Fibroblast of skin of scalp (primary cell): ENCODE results near the gene MGAT4B.
"Not testable (repeated sequence)": the region's sequence is repeated elsewhere in the genome, so short reads cannot be mapped to it uniquely, and the experiment has no call there.

Experiments
- DNase-seq: peaks from one replicate; pipeline ENCODE4 v3.0.0-alpha.2; 2013

Gene MGAT4B

DNA sequence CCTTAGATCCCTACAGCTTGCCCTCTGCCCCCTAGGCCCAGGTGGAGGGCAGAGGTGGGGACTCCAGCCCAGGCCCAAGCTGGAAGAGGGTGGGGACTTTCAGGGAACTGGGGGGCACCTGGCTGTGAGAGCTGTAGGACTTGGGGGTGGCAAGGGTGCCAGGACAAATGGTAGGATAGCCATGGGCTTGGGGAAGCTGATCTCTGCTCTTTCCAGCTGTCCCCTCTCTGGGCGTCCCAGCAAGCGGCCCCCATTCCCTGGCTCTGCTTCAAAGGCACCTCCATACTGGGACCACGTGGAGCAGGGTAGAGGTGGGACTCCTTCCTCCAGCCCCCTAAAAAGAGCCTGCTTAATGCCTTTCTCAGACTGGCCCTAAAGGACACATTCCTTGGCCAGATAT is 12.5 kb downstream of the MGAT4B start:
- DNase-seq = no peak

GRCh38 chr5:179793468-179794139 is 13.1 kb downstream of the MGAT4B start, which contains the start of gene LTC4S:
Gene LTC4S (plus strand): TSS chr5:179793986. CDS start chr5:179794081, 95 bp downstream.
- peak; percentile 83 for DNase-seq

DNA sequence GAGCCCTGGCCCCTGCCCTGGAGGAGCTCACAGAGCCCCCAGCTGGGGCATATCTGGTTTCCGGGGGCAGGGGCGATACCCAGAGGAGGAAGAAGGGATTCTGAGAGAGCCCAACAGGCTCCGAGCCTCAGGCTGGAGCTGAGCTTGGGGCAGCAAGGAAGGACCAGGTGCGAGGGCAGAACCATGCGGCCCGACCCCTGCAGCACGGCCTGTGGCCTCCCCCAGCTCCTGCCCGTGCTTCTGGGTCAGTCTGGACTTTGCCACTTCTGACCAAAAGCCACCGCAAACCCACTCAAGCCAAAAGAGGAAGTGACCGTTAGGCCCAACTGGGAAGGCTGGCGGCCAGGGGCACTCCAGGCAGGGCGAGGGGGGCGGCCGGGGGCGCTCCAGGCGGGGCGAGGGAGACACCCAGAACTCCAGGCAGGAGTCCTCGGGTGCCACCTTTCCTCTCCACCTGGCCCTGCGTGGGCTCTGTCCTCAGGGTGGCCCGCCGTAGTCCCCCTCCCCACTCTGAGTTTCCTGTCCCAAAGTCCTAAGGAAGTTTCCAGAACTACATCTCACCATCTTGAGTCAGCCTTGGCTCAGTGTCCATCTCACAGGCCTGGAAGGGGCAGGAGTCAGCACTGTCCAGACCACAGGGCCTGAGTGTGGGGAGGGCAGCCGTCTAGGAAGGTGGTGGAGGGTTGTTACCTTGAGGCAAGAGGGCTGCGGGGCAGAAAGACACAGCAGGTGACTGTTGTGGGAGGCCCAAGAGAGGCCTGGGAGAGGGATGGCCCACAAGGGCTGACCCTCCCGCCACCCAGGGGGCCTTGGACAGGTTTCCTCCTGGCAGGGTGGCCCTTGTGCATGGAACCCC is 13.8 kb downstream of the MGAT4B start:
- no peak for DNase-seq

GRCh38 chr5:179791881-179792611 is 14.6 kb downstream of the MGAT4B start:
- no peak for DNase-seq

GRCh38 chr5:179789278-179789677 is 17.4 kb downstream of the MGAT4B start:
- DNase-seq = not testable (repeated sequence)

DNA sequence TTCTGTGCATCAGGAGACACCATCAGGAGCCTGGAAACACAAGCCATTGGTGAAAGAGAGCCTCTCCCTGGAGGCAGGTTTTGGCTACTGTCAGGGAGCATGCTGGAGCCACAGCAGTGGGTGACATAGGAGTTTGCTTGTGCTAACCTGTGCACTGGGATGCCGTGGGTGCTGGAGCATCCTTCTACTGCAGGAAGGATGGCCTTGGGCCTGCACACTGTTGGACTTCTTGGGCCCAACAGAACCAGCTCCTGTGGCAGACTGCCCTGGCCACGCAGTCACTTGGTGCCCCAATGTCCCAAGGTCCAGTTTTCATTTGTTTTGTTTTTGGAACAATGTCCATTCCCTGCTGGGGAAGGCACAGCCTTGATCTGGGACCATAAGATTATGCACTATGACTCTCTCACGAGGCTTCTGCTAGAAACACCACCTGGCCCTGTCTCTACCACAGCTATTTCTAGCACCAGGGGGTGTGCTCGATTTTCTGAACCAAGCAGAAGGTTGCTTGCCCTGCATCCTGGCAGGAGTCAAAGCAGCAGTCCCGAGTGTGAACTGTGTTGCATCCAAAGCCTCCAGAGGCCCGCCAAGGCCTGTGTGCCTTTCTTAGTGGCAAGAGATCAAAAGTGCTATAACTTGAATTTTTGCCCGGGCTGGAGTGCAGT is 18.3 kb downstream of the MGAT4B start:
- no peak for DNase-seq

DNA sequence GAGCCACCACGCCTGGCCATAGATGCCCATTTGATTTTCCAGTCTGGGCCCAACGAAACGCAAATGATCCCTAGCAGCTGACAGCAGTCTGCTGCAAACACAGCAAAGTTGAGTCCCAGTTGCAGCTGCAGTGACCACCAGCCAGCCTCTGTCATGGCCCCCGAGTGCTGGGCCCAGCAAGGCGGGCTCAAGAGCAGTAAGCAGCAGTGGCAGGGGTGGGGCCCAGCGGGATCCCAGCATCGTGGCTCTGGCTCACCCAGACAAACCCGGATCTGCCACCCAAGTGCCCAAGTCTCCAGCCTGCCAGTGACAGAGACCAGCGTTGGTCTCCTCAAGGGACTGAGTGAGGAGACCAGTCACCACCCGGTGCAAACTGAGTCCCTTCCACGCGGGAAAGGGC is 19.8 kb downstream of the MGAT4B start:
- DNase-seq = no peak

GRCh38 chr5:179783128-179783527 is 23.5 kb downstream of the MGAT4B start:
- no peak for DNase-seq

DNA sequence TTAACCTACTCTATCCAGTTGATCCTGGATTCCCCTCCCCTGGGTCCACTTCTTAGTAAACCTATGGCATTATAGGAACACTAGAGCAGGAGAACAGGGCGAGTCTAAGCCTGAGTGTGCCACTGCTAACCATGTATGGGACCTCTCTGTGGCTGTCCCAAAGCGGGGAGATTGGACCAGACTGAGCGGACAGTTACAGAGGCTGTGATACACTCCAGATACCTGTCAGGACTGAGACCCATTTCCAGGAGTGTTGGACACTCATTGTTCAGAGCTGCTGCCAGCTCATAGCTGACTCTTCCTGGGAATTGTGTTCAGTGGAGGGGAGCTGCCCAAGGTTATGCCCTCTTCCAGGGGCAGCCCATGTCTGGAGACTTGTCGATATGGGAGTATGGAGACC is 24.8 kb downstream of the MGAT4B start:
- DNase-seq = no peak

DNA sequence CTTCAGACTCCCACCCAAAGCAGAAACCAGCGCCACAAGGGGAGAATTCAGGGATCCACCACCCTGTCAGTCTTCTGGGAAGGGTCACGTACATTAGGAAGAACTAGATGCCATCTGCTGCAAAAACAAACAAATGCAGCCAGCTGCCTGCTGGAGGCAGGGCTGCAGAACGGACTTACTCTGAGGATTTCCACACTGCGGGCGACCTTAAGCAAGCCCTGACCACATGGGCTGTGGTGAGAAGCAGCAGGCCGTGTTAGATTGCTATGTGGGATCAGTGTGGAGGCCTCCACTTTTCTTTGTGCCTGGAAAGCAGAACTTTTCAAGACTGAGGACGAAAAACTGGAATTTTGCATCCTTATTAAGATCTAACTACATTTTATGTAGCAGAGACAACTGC is 26.3 kb downstream of the MGAT4B start:
- DNase-seq = no peak

GRCh38 chr5:179779826-179780225 is 26.8 kb downstream of the MGAT4B start:
- DNase-seq = no peak

GRCh38 chr5:179778591-179778990 is 28.1 kb downstream of the MGAT4B start:
- no peak for DNase-seq

- DNase-seq = no peak
These were observed 28.8 kb downstream of the MGAT4B start for GRCh38 chr5:179777909-179778308.

- no peak for DNase-seq
These were observed 29.2 kb downstream of the MGAT4B start for GRCh38 chr5:179777456-179777855.

- DNase-seq = no peak
These were observed 30.2 kb downstream of the MGAT4B start for GRCh38 chr5:179776411-179776938.

DNA sequence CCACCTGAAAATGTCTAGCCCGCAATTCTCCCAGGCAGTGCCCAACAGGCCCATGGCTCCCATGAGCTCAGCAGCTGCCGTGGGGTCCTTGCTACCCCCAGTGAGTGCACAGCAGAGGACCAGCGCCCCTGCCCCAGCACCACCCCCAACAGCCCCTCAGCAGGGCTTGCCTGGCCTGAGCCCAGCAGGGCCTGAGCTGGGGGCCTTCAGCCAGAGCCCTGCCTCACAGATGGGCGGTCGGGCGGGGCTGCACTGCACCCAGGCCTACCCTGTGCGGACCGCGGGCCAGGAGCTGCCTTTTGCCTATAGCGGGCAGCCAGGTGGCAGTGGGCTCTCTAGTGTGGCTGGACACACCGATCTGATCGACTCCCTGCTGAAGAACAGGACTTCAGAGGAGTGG is 32.2 kb downstream of the MGAT4B start:
- no peak for DNase-seq

DNA sequence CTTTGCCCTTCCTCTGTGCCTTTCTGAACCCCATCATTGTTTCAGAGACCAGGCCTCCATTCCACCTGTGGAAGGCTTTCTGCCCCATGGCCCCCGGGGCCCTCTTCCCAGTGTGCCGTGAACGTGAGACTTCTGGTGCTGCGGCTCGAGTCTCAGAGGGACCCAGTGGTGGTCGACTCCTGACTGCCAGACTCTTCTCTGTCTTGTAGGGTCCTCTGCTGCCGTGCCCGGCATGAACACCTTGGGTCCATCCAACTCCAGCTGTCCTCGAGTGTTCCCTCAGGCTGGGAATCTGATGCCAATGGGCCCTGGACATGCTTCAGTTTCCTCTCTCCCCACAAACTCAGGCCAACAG is 33.0 kb downstream of the MGAT4B start:
- DNase-seq = no peak

DNA sequence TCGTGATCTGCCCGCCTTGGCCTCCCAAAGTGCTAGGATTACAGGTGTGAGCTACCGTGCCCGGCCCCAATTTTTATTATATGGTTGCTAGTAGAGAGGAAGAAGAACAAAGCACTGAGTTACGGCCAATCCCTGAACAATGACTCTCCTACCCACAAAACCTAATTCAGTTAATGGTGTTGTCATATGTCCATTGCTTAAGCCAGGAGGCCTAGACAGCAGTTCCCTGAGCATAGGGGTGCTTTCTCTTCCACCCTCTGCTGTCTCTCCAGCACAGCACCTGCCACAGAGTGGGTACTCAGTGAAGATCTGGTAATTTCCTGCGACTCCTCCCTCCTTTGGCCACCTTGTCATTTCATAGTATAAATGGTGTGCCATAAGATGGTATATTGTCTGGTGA is 34.3 kb downstream of the MGAT4B start:
- DNase-seq = no peak

- DNase-seq = no peak
These were observed 35.3 kb downstream of the MGAT4B start for GRCh38 chr5:179771311-179771895.

GRCh38 chr5:179769796-179770195 is 36.9 kb downstream of the MGAT4B start:
- no peak for DNase-seq

- DNase-seq = no peak
These were observed 37.4 kb downstream of the MGAT4B start for GRCh38 chr5:179769271-179769670.
